Endothelial cell of umbilical vein (primary cell): Measurements from ENCODE around the gene ZNF462. TPM values are rescaled to one million over a fixed set of nuclear protein-coding genes. Genes with fewer than 3 reads are reported as not detected.

Source experiments
- BruUV-seq: library from RNA; stranded (reverse); fragments of 400-500 nt; replicated peaks from 2 replicates; lab custom pipeline; 2021; lab: Mats Ljungman, UMichigan
- CTCF ChIA-PET: fragments of 300-600, 350-600 bp; sonication (Branson Sonifier 250); formaldehyde crosslinking; loops from one replicate; lab custom pipeline; 2021; ENCODE audit warnings: antibody characterized with exemption, inconsistent platforms; lab: Charles Lee
- POLR2A ChIA-PET: fragments of 300-600, 350-600 bp; sonication (Branson Sonifier 250); formaldehyde crosslinking; loops from one replicate; lab custom pipeline; 2021; ENCODE audit warnings: antibody characterized with exemption, inconsistent platforms; lab: Charles Lee
- DNase-seq: peaks from one replicate; pipeline ENCODE4 v3.0.0-alpha.2; 2011; ENCODE audit warnings: low read depth, low spot score
- FAIRE-seq: peaks from 2 replicates; lab custom pipeline; 2011; peaks lifted over from hg19 to GRCh38; lab: Jason Lieb, UNC
- H2AFZ ChIP-seq: 2 replicates; pipeline ENCODE4 v1.6.0; 2012; ENCODE audit warnings: low read depth, low read length, control low read depth, inconsistent platforms
- H3K27ac ChIP-seq: 2 replicates; pipeline ENCODE4 v1.5.1; 2011; ENCODE audit warnings: low read depth, mild to moderate bottlenecking, control low read depth, low read length, moderate library complexity; ENCODE audit not compliant: insufficient read depth
- H3K27me3 ChIP-seq, 2 experiments: 2 replicates each; pipeline versions ENCODE4 v1.6.0 to v1.6.1; 2011; ENCODE audit warnings: low read length in 2 of 2, mixed read lengths in 1 of 2; ENCODE audit not compliant: control insufficient read depth in 2 of 2, insufficient read depth in 2 of 2
- H3K36me3 ChIP-seq, 2 experiments: 2 replicates in 1 of 2; 3 replicates in 1 of 2; pipeline ENCODE4 v1.5.1; 2011; ENCODE audit warnings: low read length in 2 of 2, mild to moderate bottlenecking in 1 of 2, moderate library complexity in 1 of 2; ENCODE audit not compliant: control insufficient read depth in 2 of 2, insufficient read depth in 2 of 2; ENCODE audit errors: extremely low read depth in 1 of 2
- H3K4me1 ChIP-seq: 3 replicates; pipeline ENCODE4 v1.5.1; 2011; ENCODE audit warnings: mild to moderate bottlenecking, low read length; ENCODE audit not compliant: control insufficient read depth, insufficient read depth; ENCODE audit errors: extremely low read depth
- H3K4me2 ChIP-seq: 2 replicates; pipeline ENCODE4 v1.6.1; 2011; ENCODE audit warnings: low read length, control low read depth, mixed read lengths; ENCODE audit not compliant: insufficient read depth
- H3K4me3 ChIP-seq, 3 experiments: fragments of 200-600 bp in 1 of 3; sonication (generic), shearing (Covaris generic) in 1 of 3; replicated peaks in 1 of 3; 2 replicates each; pipeline ENCODE4 v1.5.1; 2011 to 2016; ENCODE audit warnings: control low read depth in 3 of 3, low read length in 3 of 3, mild to moderate bottlenecking in 2 of 3, inconsistent platforms in 1 of 3, low read depth in 1 of 3, moderate library complexity in 1 of 3; ENCODE audit not compliant: insufficient read depth in 1 of 3
- H3K79me2 ChIP-seq: 2 replicates; pipeline ENCODE4 v1.6.0; 2012; ENCODE audit warnings: low read length, inconsistent platforms; ENCODE audit not compliant: control insufficient read depth, insufficient read depth
- H3K9ac ChIP-seq: replicated peaks from 2 replicates; pipeline ENCODE3; 2011; ENCODE audit warnings: low read length, control low read depth; ENCODE audit not compliant: insufficient read depth; ENCODE audit errors: extremely low read depth
- H3K9me1 ChIP-seq: replicated peaks from 3 replicates; pipeline ENCODE4 v1.6.0; 2011; ENCODE audit warnings: mild to moderate bottlenecking, low read length; ENCODE audit not compliant: control insufficient read depth, insufficient read depth; ENCODE audit errors: extremely low read depth
- H3K9me3 ChIP-seq: replicated peaks from 2 replicates; pipeline ENCODE4 v1.5.1; 2012; ENCODE audit warnings: low read length, inconsistent platforms; ENCODE audit not compliant: control insufficient read depth, insufficient read depth
- H4K20me1 ChIP-seq: replicated peaks from 2 replicates; pipeline ENCODE3; 2011; ENCODE audit warnings: mild to moderate bottlenecking, low read length; ENCODE audit not compliant: control insufficient read depth, insufficient read depth; ENCODE audit errors: extremely low read depth
- CTCF ChIP-seq, 2 donors: IDR thresholded peaks; 1 replicate in 1 of 2; 2 replicates in 1 of 2; pipeline ENCODE4 v1.5.1; 2011; ENCODE audit warnings: low read length in 2 of 2, mild to moderate bottlenecking in 2 of 2, moderate library complexity in 2 of 2, control low read depth in 1 of 2, inconsistent platforms in 1 of 2, low read depth in 1 of 2; ENCODE audit not compliant: insufficient read depth in 1 of 2; ENCODE audit errors: extremely low read depth in 1 of 2
- EZH2 ChIP-seq: IDR thresholded peaks from 2 replicates; pipeline ENCODE4 v1.6.1; 2012; ENCODE audit warnings: borderline replicate concordance, low read depth, mild to moderate bottlenecking, moderate library complexity, low read length, inconsistent platforms; ENCODE audit not compliant: severe bottlenecking
- FOS ChIP-seq: IDR thresholded peaks from 2 replicates; pipeline ENCODE4 v1.6.1; 2011; ENCODE audit warnings: mild to moderate bottlenecking, low read length, moderate library complexity, borderline replicate concordance; ENCODE audit not compliant: insufficient read depth
- GATA2 ChIP-seq: IDR thresholded peaks from 2 replicates; pipeline ENCODE4 v1.7.0; 2011; ENCODE audit warnings: low read depth, mild to moderate bottlenecking, moderate library complexity, mixed read lengths, low read length; ENCODE audit not compliant: insufficient read length, insufficient read depth
- JUN ChIP-seq: IDR thresholded peaks from 2 replicates; pipeline ENCODE4 v1.6.1; 2011; ENCODE audit warnings: borderline replicate concordance, low read depth; ENCODE audit not compliant: insufficient read length, insufficient read depth
- MAX ChIP-seq: IDR thresholded peaks from 2 replicates; pipeline ENCODE4 v1.6.1; 2011; ENCODE audit not compliant: insufficient read depth, insufficient read length
- MYC ChIP-seq: IDR thresholded peaks from one replicate; pipeline ENCODE4 v1.6.1; 2011; ENCODE audit warnings: mild to moderate bottlenecking, low read depth, low read length
- POLR2A ChIP-seq: IDR thresholded peaks from 2 replicates; pipeline ENCODE4 v1.6.1; 2012; ENCODE audit warnings: low read depth, mild to moderate bottlenecking, control low read depth, low read length
- POLR2AphosphoS5 ChIP-seq: IDR thresholded peaks from 2 replicates; pipeline ENCODE4 v1.6.1; 2012; ENCODE audit warnings: low read depth, mild to moderate bottlenecking, control low read depth, low read length, moderate library complexity; ENCODE audit not compliant: insufficient read depth
- dilution Hi-C: fragments of 300-500 bp; cut with MboI; formaldehyde crosslinking; loops from one replicate; pipeline ENCODE4 v1.15.0; 2019; ENCODE audit warnings: low sequenced_read_pairs; ENCODE audit not compliant: extremely low pct_ligation_motif_present
- intact Hi-C: fragments of 100-400 bp; cut with micrococcal nuclease; formaldehyde crosslinking; loops from one replicate; pipeline ENCODE4 v1.10.0; 2022
- polyA plus RNA-seq, 4 experiments: library from polyadenylated mRNA; depleted of rRNA in 3 of 4; stranded (reverse) in 3 of 4; unstranded in 1 of 4; fragments of >200 nt; gene quantifications; 2 replicates each; pipeline versions ENCODE4 v1.2.1 to v1.2.3, GENCODE V29; 2011 to 2012; ENCODE audit warnings: missing spikeins in 1 of 4
- total RNA-seq: library from RNA; stranded (reverse); gene quantifications from 2 replicates; pipeline ENCODE4 v1.2.3, GENCODE V29; 2021

ZNF462 gene
- total and polyA plus RNA-seq, 2 donors (not counting 3 experiments of a cell fraction or from before 2014, with no cell fraction given): 6.2 to 24.7 TPM

GRCh38 chr9:106974341-106974740 lies 111.4 kb downstream of the ZNF462 start:
- peaks cover 3 to 24% of the 10 kb centered on the region in 2 experiments for H3K36me3 ChIP-seq
- no peaks in the 10 kb centered on the region for H4K20me1 ChIP-seq
- no peaks in the 10 kb centered on the region for H3K9me1 ChIP-seq
- H3K79me2 ChIP-seq: no peaks in the 10 kb centered on the region
- H2AFZ ChIP-seq: no peak overlapping the region
- H3K9me3 ChIP-seq: no peaks in the 10 kb centered on the region
- dilution Hi-C loops: no loop called here
- no peak overlapping the region for H3K4me2 ChIP-seq
- CTCF ChIA-PET: interaction anchor here (1.2 kb wide), 1 partner anchor 24 kb away, joined by 3 read pairs; no protein-coding TSS in a partner anchor
- TF ChIP-seq MYC: no peak
- no peak for TF ChIP-seq CTCF (IDR thresholded peaks at IDR 0.05; ENCODE audit: extremely low read depth in 1 of 2, insufficient read depth in 1 of 2, low read depth in 1 of 2, low read length in 2 of 2)
- TF ChIP-seq JUN: no peak
- TF ChIP-seq FOS: no peak
- no peak for TF ChIP-seq MAX
- no peak for TF ChIP-seq POLR2AphosphoS5
- no peak for TF ChIP-seq POLR2A
- no peak for TF ChIP-seq EZH2
- TF ChIP-seq GATA2: no peak
- no peak overlapping the region for H3K4me3 ChIP-seq
- no peak overlapping the region for H3K9ac ChIP-seq
- intact Hi-C loops: no loop called here
- POLR2A ChIA-PET: no interaction called here
- H3K27me3 ChIP-seq: no peaks in the 10 kb centered on the region
- FAIRE-seq: no peak
- no peak for DNase-seq
- no TSS peak for BruUV-seq
- H3K4me1 ChIP-seq: no peaks in the 10 kb centered on the region
- H3K27ac ChIP-seq: no peak overlapping the region
